IPS DF 6.9 (cell line): ENCODE data around the gene FBP2.

Source experiments
- DNase-seq: peaks from one replicate; pipeline ENCODE4 v3.0.0-alpha.2; 2013; ENCODE audit warnings: low read depth, low spot score
- H3K27ac ChIP-seq: one replicate; pipeline ENCODE4 v1.5.1; 2013; ENCODE audit warnings: low read length, control low read depth
- H3K27me3 ChIP-seq: 2 replicates; pipeline ENCODE4 v1.6.1; 2013; ENCODE audit warnings: mild to moderate bottlenecking, low read length; ENCODE audit not compliant: control insufficient read depth, insufficient read depth
- H3K36me3 ChIP-seq: 2 replicates; pipeline ENCODE4 v1.6.1; 2013; ENCODE audit warnings: low read length; ENCODE audit not compliant: control insufficient read depth, insufficient read depth
- H3K4me1 ChIP-seq: 2 replicates; pipeline ENCODE4 v1.6.1; 2013; ENCODE audit warnings: low read length; ENCODE audit not compliant: control insufficient read depth, insufficient read depth
- H3K4me3 ChIP-seq: 2 replicates; pipeline ENCODE4 v1.5.1; 2013; ENCODE audit warnings: mild to moderate bottlenecking, low read length
- H3K9me3 ChIP-seq: 2 replicates; pipeline ENCODE4 v1.6.1; 2013; ENCODE audit warnings: low read length, inconsistent platforms; ENCODE audit not compliant: control insufficient read depth, insufficient read depth
- WGBS: extraction: QIAGEN DNeasy Blood & Tissue Kit; methylation state at CpG from one replicate; pipeline ENCODE4 v1.1.7; 2013; ENCODE audit warnings: mixed read lengths, missing lambda C conversion rate; ENCODE audit not compliant: insufficient read length, insufficient coverage; 5-methylcytosine and 5-hydroxymethylcytosine counted together

The FBP2 gene

DNA sequence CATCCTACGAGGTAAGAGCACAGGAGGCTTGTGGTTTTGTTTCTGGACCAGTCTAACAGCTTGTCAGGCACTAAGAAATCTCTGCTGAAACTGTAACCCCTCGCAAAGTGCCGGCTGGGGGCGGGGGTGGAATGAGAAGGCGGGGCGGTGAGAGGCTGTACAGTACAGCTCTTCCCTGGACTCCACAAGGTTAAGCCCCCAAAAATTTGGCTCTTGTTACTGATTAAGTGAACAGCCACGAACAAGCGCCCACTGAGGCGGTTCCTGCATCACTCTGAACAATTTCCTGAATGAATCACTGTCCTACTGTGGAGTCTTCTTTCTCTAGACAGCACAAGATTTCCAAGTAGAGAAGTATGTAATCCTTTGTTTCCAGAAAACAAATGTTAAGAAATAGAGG, 6.8 kb downstream of the FBP2 start:
- Histone ChIP-seq H3K9me3 (no peaks in the 10 kb centered on the region), H3K27ac (no peak overlapping the region), H3K4me1 (no peaks in the 10 kb centered on the region), H3K36me3 (no peaks in the 10 kb centered on the region), H3K27me3 (no peaks in the 10 kb centered on the region), H3K4me3 (no peak overlapping the region)
- no peak for DNase-seq
- WGBS: no CpG with 5 or more reads among the region's 9 CpGs

DNA sequence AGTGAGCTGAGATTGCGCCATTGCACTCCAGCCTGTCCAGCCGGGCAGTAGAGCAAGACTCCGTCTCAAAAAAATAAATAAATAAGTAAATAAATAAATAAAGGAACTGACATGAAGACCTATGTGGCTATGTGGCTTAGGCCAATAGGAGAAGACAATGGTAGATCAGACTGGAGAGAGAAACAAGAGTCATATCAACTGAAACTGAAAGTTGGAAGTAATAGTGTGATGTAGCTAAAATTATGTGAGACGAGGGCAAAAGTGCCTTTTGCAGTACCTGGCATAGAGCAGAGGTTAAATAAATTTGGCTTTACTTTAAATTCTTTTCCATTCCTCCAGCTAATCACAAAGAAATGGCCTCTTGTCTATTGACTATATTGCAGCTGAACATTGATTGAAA, 7.3 kb downstream of the FBP2 start:
- DNase-seq: no peak
- no peaks in the 10 kb centered on the region for H3K36me3 ChIP-seq
- no CpG with 5 or more reads among the region's 4 CpGs for WGBS
- H3K4me1 ChIP-seq: no peaks in the 10 kb centered on the region
- no peaks in the 10 kb centered on the region for H3K9me3 ChIP-seq
- H3K27ac ChIP-seq: no peak overlapping the region
- no peak overlapping the region for H3K4me3 ChIP-seq
- H3K27me3 ChIP-seq: no peaks in the 10 kb centered on the region

DNA sequence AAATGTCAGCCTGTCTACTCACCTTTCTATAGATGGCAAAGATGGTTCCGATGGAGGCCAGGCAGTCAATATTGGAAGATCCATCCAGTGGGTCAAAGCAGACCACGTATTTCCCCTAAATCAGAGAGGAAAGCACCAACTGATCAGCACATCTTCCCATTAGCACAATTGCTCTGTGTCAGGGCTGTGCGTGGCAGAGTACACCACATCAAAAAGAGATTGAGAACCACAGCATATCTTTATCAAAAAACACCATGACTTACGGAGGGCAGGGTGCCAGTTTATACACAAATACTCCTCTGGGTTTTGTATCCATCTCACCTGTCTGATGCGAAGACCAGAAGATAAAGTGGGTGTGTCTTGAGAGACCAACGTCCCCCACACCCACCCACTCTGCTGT, 9.1 kb downstream of the FBP2 start:
- Histone ChIP-seq H3K27ac (no peak overlapping the region), H3K36me3 (no peaks in the 10 kb centered on the region), H3K4me3 (no peak overlapping the region), H3K4me1 (no peaks in the 10 kb centered on the region), H3K9me3 (no peaks in the 10 kb centered on the region), H3K27me3 (no peaks in the 10 kb centered on the region)
- WGBS: no CpG with 5 or more reads among the region's 6 CpGs
- DNase-seq: no peak

DNA sequence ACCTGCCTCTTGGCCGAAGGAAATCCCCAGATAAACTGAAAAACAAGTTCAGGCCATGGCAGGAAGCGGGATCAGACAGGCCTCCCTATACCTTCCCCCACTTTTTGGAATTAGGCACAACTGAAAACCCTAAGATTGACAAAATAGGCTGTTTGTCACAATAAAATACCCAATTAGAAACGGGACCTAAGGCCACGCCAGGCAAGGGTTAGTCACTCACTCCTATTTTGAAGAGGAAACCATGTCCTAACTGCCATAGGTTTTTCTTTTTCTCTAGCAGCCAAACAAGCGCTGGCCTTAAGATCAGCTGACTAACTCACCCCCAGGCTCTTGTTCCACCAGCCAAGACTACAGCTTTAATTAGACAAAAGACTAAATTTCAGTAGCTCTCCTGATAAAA, 11.9 kb downstream of the FBP2 start:
- WGBS: no CpG with 5 or more reads among the region's 5 CpGs
- no peak for DNase-seq
- no peaks in the 10 kb centered on the region for H3K4me1 ChIP-seq

DNA sequence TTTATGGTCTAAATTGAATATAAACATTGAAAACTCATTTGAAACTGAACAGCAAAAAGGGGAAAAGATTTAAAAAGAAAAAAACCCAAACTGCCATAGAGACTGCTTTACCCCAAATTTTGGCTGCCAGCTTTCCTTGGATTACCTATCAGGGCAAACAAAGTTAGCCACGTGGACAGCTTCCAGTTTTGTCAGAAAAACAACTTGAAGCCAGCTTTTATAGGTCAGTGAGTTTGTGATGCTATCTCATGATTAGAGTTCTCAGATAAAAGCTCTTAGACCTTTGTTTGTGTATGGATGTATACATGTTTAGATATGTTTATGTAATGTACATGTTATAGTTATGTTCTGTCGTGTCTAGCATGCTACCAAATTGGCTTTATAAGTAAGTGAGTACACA, 16.1 kb downstream of the FBP2 start:
- Histone ChIP-seq H3K27ac (no peak overlapping the region), H3K4me3 (no peak overlapping the region), H3K36me3 (no peaks in the 10 kb centered on the region), H3K27me3 (no peaks in the 10 kb centered on the region), H3K4me1 (no peaks in the 10 kb centered on the region), H3K9me3 (no peaks in the 10 kb centered on the region)
- WGBS: no CpG with 5 or more reads among the region's 2 CpGs
- no peak for DNase-seq

More for the DNA sequence above, 11.9 kb downstream of the FBP2 start:
- no peak overlapping the region for H3K4me3 ChIP-seq
- H3K36me3 ChIP-seq: no peaks in the 10 kb centered on the region
- H3K27me3 ChIP-seq: no peaks in the 10 kb centered on the region
- no peak overlapping the region for H3K27ac ChIP-seq
- no peaks in the 10 kb centered on the region for H3K9me3 ChIP-seq

DNA sequence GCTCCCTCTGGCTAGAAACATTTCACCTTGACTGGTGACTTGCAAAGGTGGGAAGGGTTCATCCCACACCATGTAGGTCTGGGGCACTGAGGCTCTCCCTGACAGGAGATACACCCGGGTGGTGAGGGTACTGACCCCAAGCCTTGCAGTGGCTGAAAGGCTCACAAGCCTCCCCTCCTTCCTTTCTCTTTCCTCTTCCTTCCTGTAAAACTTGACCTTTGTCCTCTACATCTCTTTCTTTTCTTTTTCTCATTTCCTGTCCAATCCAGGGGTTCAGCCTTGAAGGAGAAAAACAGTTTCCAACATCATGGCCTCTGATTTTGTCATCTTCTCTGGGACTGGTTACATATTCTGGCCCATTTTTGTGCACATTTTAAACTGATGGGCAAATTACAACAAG, 16.6 kb downstream of the FBP2 start:
- H3K4me1 ChIP-seq: no peaks in the 10 kb centered on the region
- H3K27ac ChIP-seq: no peak overlapping the region
- H3K9me3 ChIP-seq: no peaks in the 10 kb centered on the region
- H3K27me3 ChIP-seq: no peaks in the 10 kb centered on the region
- H3K36me3 ChIP-seq: no peaks in the 10 kb centered on the region
- no peak for DNase-seq
- no CpG with 5 or more reads among the region's 1 CpG for WGBS
- no peak overlapping the region for H3K4me3 ChIP-seq

DNA sequence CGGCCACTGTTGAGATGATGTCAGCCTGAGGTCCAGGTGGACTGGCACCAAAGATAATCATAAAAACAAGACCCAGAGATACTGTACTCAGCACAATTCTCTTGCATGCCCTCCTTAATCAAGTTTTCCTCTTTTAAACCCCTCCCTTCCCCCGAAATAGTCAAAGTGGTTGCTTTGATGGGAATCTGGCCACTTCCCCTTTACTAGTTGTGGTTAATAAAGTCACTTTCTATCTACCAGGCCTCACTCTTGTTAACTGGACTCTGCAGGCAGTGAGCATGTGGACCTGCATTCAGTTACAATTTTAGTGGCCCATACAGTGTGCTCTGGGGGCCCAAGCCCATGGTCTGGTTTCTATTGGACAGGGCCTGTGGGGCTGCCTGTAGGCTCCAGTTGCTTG, 17.5 kb downstream of the FBP2 start:
- DNase-seq: no peak
- H3K27ac ChIP-seq: no peak overlapping the region
- no CpG with 5 or more reads among the region's 2 CpGs for WGBS
- no peaks in the 10 kb centered on the region for H3K9me3 ChIP-seq
- H3K4me3 ChIP-seq: no peak overlapping the region
- no peaks in the 10 kb centered on the region for H3K4me1 ChIP-seq
- H3K36me3 ChIP-seq: no peaks in the 10 kb centered on the region
- H3K27me3 ChIP-seq: no peaks in the 10 kb centered on the region

DNA sequence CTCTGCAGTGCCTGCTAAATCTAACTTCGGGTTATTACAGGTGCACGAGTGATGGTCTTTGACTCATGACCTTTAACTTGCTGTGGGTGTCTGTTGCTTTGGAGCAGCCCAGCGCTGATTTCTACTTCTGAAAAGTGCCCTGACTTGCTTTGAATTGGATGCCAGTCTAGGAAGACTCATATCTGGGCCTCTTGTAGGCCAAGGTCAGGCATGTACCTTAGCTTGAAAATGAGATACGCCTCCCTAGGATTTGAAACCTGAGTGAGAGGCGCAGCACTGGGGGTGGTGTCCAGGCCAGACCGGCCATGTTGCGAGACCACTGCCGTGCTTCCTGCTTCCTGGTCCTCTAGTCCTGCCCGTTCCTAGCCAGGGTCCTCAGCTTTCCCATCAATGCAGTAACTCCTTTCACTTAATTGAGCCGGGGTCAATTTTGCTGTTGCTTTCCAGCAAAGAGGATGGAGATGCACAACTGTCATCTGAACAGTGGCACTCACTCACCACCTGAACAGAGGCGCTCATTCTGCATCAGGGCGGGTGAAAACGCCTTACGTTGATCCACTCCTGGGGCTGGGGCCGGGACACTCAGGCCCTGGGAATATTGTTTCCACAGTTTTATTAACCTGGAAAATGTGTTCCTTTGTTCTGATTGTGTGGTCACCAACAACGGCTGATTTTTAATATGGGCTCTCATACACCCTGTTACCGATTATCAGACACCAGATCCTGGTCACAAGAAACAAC, 24.5 kb downstream of the FBP2 start:
- Histone ChIP-seq H3K27ac (no peak overlapping the region), H3K4me3 (no peak overlapping the region), H3K4me1 (peaks cover 4% of the 10 kb centered on the region; the same call in 1 of the 2 replicates), H3K27me3 (no peaks in the 10 kb centered on the region), H3K36me3 (no peaks in the 10 kb centered on the region), H3K9me3 (no peaks in the 10 kb centered on the region)
- no CpG with 5 or more reads among the region's 17 CpGs for WGBS
- DNase-seq: no peak

DNA sequence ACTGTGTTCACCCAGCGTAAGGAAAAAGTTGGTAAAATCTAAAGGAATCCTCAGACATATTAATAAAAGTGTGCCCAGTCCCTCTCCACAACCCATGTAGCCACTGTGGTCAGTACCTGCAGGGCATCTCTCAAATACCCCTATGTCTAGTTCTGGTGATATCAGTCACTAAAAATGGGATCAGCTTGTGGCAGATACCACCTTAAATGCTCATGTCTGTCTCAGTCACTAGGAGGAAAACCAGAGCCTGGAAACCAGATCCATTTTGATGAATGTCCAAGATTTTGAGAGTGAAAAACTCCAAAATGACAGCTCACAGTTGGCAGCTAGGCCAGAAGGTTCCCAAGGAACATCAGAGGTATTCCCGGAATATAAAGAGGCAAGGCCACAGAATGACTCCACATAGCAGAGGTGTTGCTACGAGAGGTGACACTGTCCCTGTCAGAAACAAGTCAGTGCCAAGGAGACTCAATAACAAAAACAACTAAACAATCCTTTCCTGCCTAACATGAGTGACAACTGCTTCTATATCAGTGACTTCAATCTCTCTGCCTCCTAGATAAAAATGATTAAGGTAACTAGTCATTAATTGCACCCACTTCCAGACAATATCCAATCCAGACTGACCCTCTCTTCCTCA, 25.3 kb downstream of the FBP2 start:
- Histone ChIP-seq H3K9me3 (no peaks in the 10 kb centered on the region), H3K27me3 (no peaks in the 10 kb centered on the region)
- no CpG with 5 or more reads among the region's 3 CpGs for WGBS

DNA sequence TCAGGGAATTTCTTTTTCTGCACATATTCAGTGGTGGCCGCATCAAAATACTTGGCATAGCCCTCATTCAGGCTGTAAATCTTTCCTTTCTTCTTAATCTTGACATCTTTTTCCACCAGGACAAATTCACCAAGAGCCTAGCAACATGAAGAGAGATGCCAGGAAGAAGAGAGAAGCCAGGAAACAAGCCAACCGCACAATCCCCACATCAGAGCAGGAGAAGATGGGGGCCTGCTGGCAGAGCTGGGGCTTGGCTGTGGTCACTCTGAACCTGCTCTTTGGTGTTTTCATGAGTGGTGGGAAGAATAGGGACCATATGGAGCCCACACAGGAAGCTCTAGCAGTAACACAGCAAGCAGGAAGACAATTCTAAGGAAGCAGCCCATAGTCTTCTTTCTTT, 26.4 kb downstream of the FBP2 start:
- Histone ChIP-seq H3K27me3 (no peaks in the 10 kb centered on the region), H3K9me3 (no peaks in the 10 kb centered on the region), H3K4me1 (peaks cover 4% of the 10 kb centered on the region; the same call in 1 of the 2 replicates), H3K27ac (no peak overlapping the region), H3K4me3 (no peak overlapping the region), H3K36me3 (no peaks in the 10 kb centered on the region)
- no CpG with 5 or more reads among the region's 2 CpGs for WGBS
- no peak for DNase-seq

More for the DNA sequence above, 25.3 kb downstream of the FBP2 start:
- no peak for DNase-seq
- no peak overlapping the region for H3K27ac ChIP-seq
- H3K36me3 ChIP-seq: no peaks in the 10 kb centered on the region
- H3K4me3 ChIP-seq: no peak overlapping the region
- peaks cover 4% of the 10 kb centered on the region; the same call in 1 of the 2 replicates for H3K4me1 ChIP-seq

DNA sequence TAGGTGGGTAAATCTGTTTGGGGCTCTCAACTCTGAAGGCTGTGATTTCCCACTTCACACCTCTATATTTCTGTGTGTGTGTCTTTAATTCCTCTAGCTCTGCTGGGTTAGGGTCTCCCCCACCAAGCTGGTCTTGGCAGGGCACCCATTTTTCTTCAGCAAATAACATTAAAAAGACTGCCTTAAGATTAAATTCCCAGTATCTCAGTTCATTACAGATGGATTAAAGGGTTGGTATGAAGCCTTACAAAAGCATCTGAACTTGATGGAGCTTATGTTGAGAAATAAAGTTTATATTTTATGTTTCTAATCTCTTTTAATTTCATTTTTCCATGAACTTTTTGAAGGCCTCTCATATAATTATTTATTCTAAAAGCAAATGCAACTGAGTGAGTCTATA, 27.1 kb downstream of the FBP2 start:
- Histone ChIP-seq H3K36me3 (no peaks in the 10 kb centered on the region), H3K9me3 (no peaks in the 10 kb centered on the region), H3K27me3 (no peaks in the 10 kb centered on the region), H3K4me1 (peaks cover 4% of the 10 kb centered on the region; the same call in 1 of the 2 replicates), H3K27ac (no peak overlapping the region), H3K4me3 (no peak overlapping the region)
- DNase-seq: no peak
